ENCODE measurements around the gene HUS1B.

DNA sequence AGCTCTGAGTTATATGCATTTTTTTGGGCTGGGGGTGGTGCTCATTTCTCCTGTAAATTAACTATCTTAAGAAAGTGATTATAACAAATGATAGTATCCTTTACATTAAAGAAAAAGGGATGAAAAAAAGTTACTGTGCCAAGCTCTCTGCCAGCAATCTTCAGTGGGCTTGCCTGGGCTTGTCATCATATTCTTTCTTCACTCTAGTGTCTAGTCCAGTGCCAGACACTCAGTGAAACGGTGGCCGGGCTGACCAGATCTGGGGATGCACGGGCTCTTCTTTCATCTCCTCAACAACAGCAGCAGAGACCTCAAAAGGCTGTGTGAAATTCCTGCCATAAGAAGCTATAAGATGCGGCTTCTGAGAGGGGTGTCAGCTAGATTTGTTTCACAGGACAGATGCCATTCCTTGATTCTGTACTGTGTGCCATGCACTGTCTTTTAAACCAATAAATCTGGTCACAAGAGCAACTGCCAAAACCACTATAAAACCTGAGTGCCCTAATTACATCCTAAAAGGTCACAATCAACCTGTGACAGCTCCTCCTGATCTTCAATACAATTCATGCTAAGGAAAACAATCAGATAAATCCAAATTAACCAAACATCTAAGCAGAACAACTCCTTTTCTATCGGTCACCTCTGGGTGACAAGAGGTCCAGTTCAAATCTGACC lies 23.9 kb upstream of the HUS1B start:
- TF ChIP-seq, protein P1, sequence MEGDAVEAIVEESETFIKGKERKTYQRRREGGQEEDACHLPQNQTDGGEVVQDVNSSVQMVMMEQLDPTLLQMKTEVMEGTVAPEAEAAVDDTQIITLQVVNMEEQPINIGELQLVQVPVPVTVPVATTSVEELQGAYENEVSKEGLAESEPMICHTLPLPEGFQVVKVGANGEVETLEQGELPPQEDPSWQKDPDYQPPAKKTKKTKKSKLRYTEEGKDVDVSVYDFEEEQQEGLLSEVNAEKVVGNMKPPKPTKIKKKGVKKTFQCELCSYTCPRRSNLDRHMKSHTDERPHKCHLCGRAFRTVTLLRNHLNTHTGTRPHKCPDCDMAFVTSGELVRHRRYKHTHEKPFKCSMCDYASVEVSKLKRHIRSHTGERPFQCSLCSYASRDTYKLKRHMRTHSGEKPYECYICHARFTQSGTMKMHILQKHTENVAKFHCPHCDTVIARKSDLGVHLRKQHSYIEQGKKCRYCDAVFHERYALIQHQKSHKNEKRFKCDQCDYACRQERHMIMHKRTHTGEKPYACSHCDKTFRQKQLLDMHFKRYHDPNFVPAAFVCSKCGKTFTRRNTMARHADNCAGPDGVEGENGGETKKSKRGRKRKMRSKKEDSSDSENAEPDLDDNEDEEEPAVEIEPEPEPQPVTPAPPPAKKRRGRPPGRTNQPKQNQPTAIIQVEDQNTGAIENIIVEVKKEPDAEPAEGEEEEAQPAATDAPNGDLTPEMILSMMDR (IDR thresholded peaks at IDR 0.05) = no peak
- TF ChIP-seq EP300 (IDR thresholded peaks at IDR 0.05) = no peak
